Muscle of leg (tissue), 11 donors: Measurements from ENCODE around the gene ADCY3. TPM values are rescaled to one million over a fixed set of nuclear protein-coding genes. Genes with fewer than 3 reads are reported as not detected.
"Not testable (repeated sequence)": the region's sequence is repeated elsewhere in the genome, so short reads cannot be mapped to it uniquely, and the experiment has no call there.

Experiments
- DNase-seq: peaks from one replicate; pipeline ENCODE4 v3.0.0; 2013
- H3K27ac ChIP-seq: one replicate; pipeline ENCODE4 v1.5.1; 2013; ENCODE audit warnings: mild to moderate bottlenecking, low read length, control low read depth
- H3K27me3 ChIP-seq: one replicate; pipeline ENCODE4 v1.6.1; 2013; ENCODE audit warnings: low read length; ENCODE audit not compliant: control insufficient read depth, insufficient read depth
- H3K36me3 ChIP-seq: one replicate; pipeline ENCODE4 v1.6.1; 2013; ENCODE audit warnings: low read length; ENCODE audit not compliant: control insufficient read depth, insufficient read depth
- H3K4me1 ChIP-seq: one replicate; pipeline ENCODE4 v1.6.1; 2013; ENCODE audit warnings: low read length; ENCODE audit not compliant: control insufficient read depth, insufficient read depth
- H3K4me3 ChIP-seq: one replicate; pipeline ENCODE4 v1.5.1; 2013; ENCODE audit warnings: low read length, control low read depth
- H3K9me3 ChIP-seq: replicated peaks from 2 replicates; pipeline ENCODE4 v1.6.1; 2013; ENCODE audit warnings: low read depth, low read length; ENCODE audit not compliant: control insufficient read depth
- WGBS: methylation state at CpG from one replicate; pipeline ENCODE4 v1.1.5; 2013; ENCODE audit warnings: missing lambda C conversion rate; ENCODE audit not compliant: insufficient coverage; 5-methylcytosine and 5-hydroxymethylcytosine counted together
- polyA plus RNA-seq, 8 donors: library from polyadenylated mRNA; unstranded; fragments of 120-200 nt; gene quantifications; one replicate each; pipeline versions ENCODE4 v1.2.1 to v1.2.3, GENCODE V29; 2013; ENCODE audit warnings: inconsistent platforms in 1 of 8, low replicate concordance in 1 of 8; ENCODE audit not compliant: insufficient read length in 8 of 8, insufficient read depth in 1 of 8
- total RNA-seq: library from RNA; stranded (reverse); fragments of 120-200 nt; gene quantifications from one replicate; pipeline ENCODE4 v1.2.4, GENCODE V29; 2013

Gene ADCY3
- total and polyA plus RNA-seq, 9 donors, result 19.7 to 37.7 (median 29.7) TPM

GRCh38 chr2:24842081-24843050 is 77.7 kb downstream of the ADCY3 start:
- Histone ChIP-seq H3K4me1 (peaks cover 6% of the 10 kb centered on the region), H3K4me3 (no peak overlapping the region), H3K36me3 (peaks cover 28% of the 10 kb centered on the region), H3K9me3 (peaks cover under 1% of the 10 kb centered on the region), H3K27ac (no peak overlapping the region), H3K27me3 (no peaks in the 10 kb centered on the region)
- DNase-seq, result no peak
- WGBS, result 91% methylated on average over 39 of the region's 39 CpGs

- DNase-seq, result peak; percentile 38
- WGBS, result 68% methylated on average over 23 of the region's 26 CpGs
- peaks cover 35% of the 10 kb centered on the region for H3K36me3 ChIP-seq
These were observed 78.8 kb downstream of the ADCY3 start for GRCh38 chr2:24840962-24841945.

GRCh38 chr2:24840164-24840869 is 79.7 kb downstream of the ADCY3 start:
- WGBS, result 72% methylated on average over 11 of the region's 17 CpGs
- no peak overlapping the region for H3K4me3 ChIP-seq
- H3K9me3 ChIP-seq, result no peaks in the 10 kb centered on the region
- peaks cover 39% of the 10 kb centered on the region for H3K36me3 ChIP-seq
- no peak overlapping the region for H3K27ac ChIP-seq
- H3K27me3 ChIP-seq, result no peaks in the 10 kb centered on the region
- H3K4me1 ChIP-seq, result peaks cover 6% of the 10 kb centered on the region
- DNase-seq, result no peak

More at GRCh38 chr2:24840962-24841945, 78.8 kb downstream of the ADCY3 start:
- Histone ChIP-seq H3K27ac (no peak overlapping the region), H3K9me3 (no peaks in the 10 kb centered on the region), H3K4me3 (no peak overlapping the region), H3K27me3 (no peaks in the 10 kb centered on the region), H3K4me1 (peaks cover 6% of the 10 kb centered on the region)

- Histone ChIP-seq H3K36me3 (peaks cover 42% of the 10 kb centered on the region), H3K27me3 (no peaks in the 10 kb centered on the region), H3K27ac (no peak overlapping the region), H3K4me1 (peaks cover 6% of the 10 kb centered on the region), H3K4me3 (no peak overlapping the region), H3K9me3 (no peaks in the 10 kb centered on the region)
- WGBS, result 97% methylated on average over 11 of the region's 15 CpGs
- no peak for DNase-seq
These were observed 80.3 kb downstream of the ADCY3 start for GRCh38 chr2:24839729-24840128.

- Histone ChIP-seq H3K4me1 (peaks cover 6% of the 10 kb centered on the region), H3K36me3 (peaks cover 53% of the 10 kb centered on the region), H3K27ac (no peak overlapping the region), H3K4me3 (no peak overlapping the region), H3K27me3 (no peaks in the 10 kb centered on the region), H3K9me3 (no peaks in the 10 kb centered on the region)
- 87% methylated on average over 17 of the region's 18 CpGs for whole genome bisulfite sequencing
- DNase-seq, result no peak
These were observed 81.5 kb downstream of the ADCY3 start for GRCh38 chr2:24838541-24838940.

GRCh38 chr2:24837996-24838513 is 82.0 kb downstream of the ADCY3 start:
- WGBS, result 93% methylated on average over 3 of the region's 5 CpGs
- Histone ChIP-seq H3K27ac (no peak overlapping the region), H3K27me3 (no peaks in the 10 kb centered on the region), H3K9me3 (no peaks in the 10 kb centered on the region), H3K36me3 (peaks cover 53% of the 10 kb centered on the region), H3K4me1 (peaks cover 11% of the 10 kb centered on the region), H3K4me3 (no peak overlapping the region)
- DNase-seq, result no peak

GRCh38 chr2:24836706-24837105 is 83.3 kb downstream of the ADCY3 start:
- Histone ChIP-seq H3K9me3 (no peaks in the 10 kb centered on the region), H3K27ac (no peak overlapping the region), H3K4me1 (peaks cover 19% of the 10 kb centered on the region), H3K36me3 (peaks cover 46% of the 10 kb centered on the region), H3K27me3 (no peaks in the 10 kb centered on the region), H3K4me3 (no peak overlapping the region)
- DNase-seq, result no peak
- 89% methylated on average over 8 of the region's 9 CpGs for WGBS

- Histone ChIP-seq H3K4me3 (no peak overlapping the region), H3K27ac (no peak overlapping the region), H3K36me3 (peaks cover 44% of the 10 kb centered on the region), H3K27me3 (no peaks in the 10 kb centered on the region), H3K4me1 (peaks cover 20% of the 10 kb centered on the region), H3K9me3 (no peaks in the 10 kb centered on the region)
- no peak for DNase-seq
- WGBS, result 94% methylated on average over 8 of the region's 8 CpGs
These were observed 83.8 kb downstream of the ADCY3 start for GRCh38 chr2:24836206-24836605.

GRCh38 chr2:24835411-24835810 is 84.6 kb downstream of the ADCY3 start:
- H3K9me3 ChIP-seq, H3K27ac ChIP-seq, DNase-seq, H3K27me3 ChIP-seq, H3K4me3 ChIP-seq: not testable (repeated sequence)
- 90% methylated on average over 2 of the region's 8 CpGs for WGBS
- Histone ChIP-seq H3K36me3 (peaks cover 42% of the 10 kb centered on the region), H3K4me1 (peaks cover 27% of the 10 kb centered on the region)
